Liver (tissue), 9 donors: ENCODE results near the gene VPS26B. TPM values are rescaled to one million over a fixed set of nuclear protein-coding genes. Genes with fewer than 3 reads are reported as not detected.

Source experiments
- DNase-seq: peaks from one replicate; pipeline ENCODE4 v3.0.0-alpha.2; 2017; ENCODE audit warnings: low spot score
- H3K27ac ChIP-seq, 2 donors: one replicate each; pipeline ENCODE4 v1.7.0; 2013; ENCODE audit warnings: inconsistent platforms in 2 of 2, low read length in 2 of 2, control low read depth in 1 of 2, low read depth in 1 of 2, mild to moderate bottlenecking in 1 of 2
- H3K27me3 ChIP-seq, 4 donors: one replicate each; pipeline versions ENCODE4 v1.6.1 to v1.7.0; 2013; ENCODE audit warnings: low read length in 3 of 4, inconsistent platforms in 1 of 4, mild to moderate bottlenecking in 1 of 4, moderate library complexity in 1 of 4; ENCODE audit not compliant: control insufficient read depth in 4 of 4, insufficient read depth in 4 of 4
- H3K36me3 ChIP-seq, 4 donors: one replicate each; pipeline versions ENCODE4 v1.6.1 to v1.7.0; 2013; ENCODE audit warnings: low read length in 3 of 4, mild to moderate bottlenecking in 3 of 4, low read depth in 1 of 4, moderate library complexity in 1 of 4; ENCODE audit not compliant: control insufficient read depth in 4 of 4, insufficient read depth in 3 of 4
- H3K4me1 ChIP-seq, 4 donors: one replicate each; pipeline versions ENCODE4 v1.6.1 to v1.7.0; 2013; ENCODE audit warnings: low read length in 3 of 4, mild to moderate bottlenecking in 3 of 4, moderate library complexity in 1 of 4; ENCODE audit not compliant: control insufficient read depth in 4 of 4, insufficient read depth in 4 of 4
- H3K4me3 ChIP-seq, 3 donors: one replicate each; pipeline versions ENCODE4 v1.6.1 to v1.7.0; 2013; ENCODE audit warnings: low read length in 3 of 3, control low read depth in 1 of 3, low read depth in 1 of 3, mild to moderate bottlenecking in 1 of 3
- H3K9ac ChIP-seq, 2 donors: one replicate each; pipeline ENCODE4 v1.7.0; 2013; ENCODE audit warnings: low read length in 2 of 2, mild to moderate bottlenecking in 2 of 2, moderate library complexity in 2 of 2, control low read depth in 1 of 2, low read depth in 1 of 2
- H3K9me3 ChIP-seq, 4 donors: one replicate each; pipeline versions ENCODE4 v1.6.1 to v1.7.0; 2013; ENCODE audit warnings: low read length in 3 of 4; ENCODE audit not compliant: control insufficient read depth in 4 of 4
- EGR1 ChIP-seq, 2 donors: IDR thresholded peaks; 2 replicates each; pipeline ENCODE4 v1.6.1; 2016 to 2018; ENCODE audit warnings: antibody characterized with exemption in 2 of 2, low read depth in 2 of 2
- FOXA1 ChIP-seq: IDR thresholded peaks from 2 replicates; pipeline ENCODE4 v1.6.1; 2016; ENCODE audit warnings: antibody characterized with exemption
- FOXA2 ChIP-seq: IDR thresholded peaks from 2 replicates; pipeline ENCODE4 v1.6.1; 2016; ENCODE audit warnings: antibody characterized with exemption
- GABPA ChIP-seq, 2 donors: IDR thresholded peaks in 1 of 2; conservative IDR thresholded peaks in 1 of 2; 2 replicates each; pipeline ENCODE4 v1.6.1; 2016; ENCODE audit warnings: antibody characterized with exemption in 2 of 2, mild to moderate bottlenecking in 1 of 2, moderate library complexity in 1 of 2
- HNF4A ChIP-seq, 2 donors: conservative IDR thresholded peaks; 2 replicates each; pipeline ENCODE4 v1.6.1; 2016; ENCODE audit warnings: antibody characterized with exemption in 2 of 2, mild to moderate bottlenecking in 2 of 2
- HNF4G ChIP-seq: IDR thresholded peaks from 2 replicates; pipeline ENCODE4 v1.6.1; 2016; ENCODE audit warnings: antibody characterized with exemption
- JUND ChIP-seq, 2 donors: IDR thresholded peaks; 2 replicates each; pipeline ENCODE4 v1.6.1; 2016; ENCODE audit warnings: antibody characterized with exemption in 2 of 2
- NR2F2 ChIP-seq: IDR thresholded peaks from 2 replicates; pipeline ENCODE4 v1.6.1; 2016; ENCODE audit warnings: antibody characterized with exemption
- RXRA ChIP-seq, 2 donors: IDR thresholded peaks; 2 replicates each; pipeline ENCODE4 v1.6.1; 2017 to 2018; ENCODE audit warnings: antibody characterized with exemption in 2 of 2, mild to moderate bottlenecking in 1 of 2
- SP1 ChIP-seq: IDR thresholded peaks from 2 replicates; pipeline ENCODE4 v1.6.1; 2018; ENCODE audit warnings: antibody characterized with exemption, mild to moderate bottlenecking
- YY1 ChIP-seq: IDR thresholded peaks from 2 replicates; pipeline ENCODE4 v1.6.1; 2016; ENCODE audit warnings: antibody characterized with exemption, mild to moderate bottlenecking
- ZBTB33 ChIP-seq: IDR thresholded peaks from 2 replicates; pipeline ENCODE4 v1.6.1; 2016; ENCODE audit warnings: antibody characterized with exemption
- WGBS: extraction: QIAGEN DNeasy Blood & Tissue Kit; methylation state at CpG from one replicate; pipeline ENCODE4 v1.1.7; 2013; 5-methylcytosine and 5-hydroxymethylcytosine counted together
- polyA plus RNA-seq, 2 donors: library from polyadenylated mRNA; stranded (reverse) in 1 of 2; unstranded in 1 of 2; fragments of 200-250 nt in 1 of 2; fragments of >200 nt in 1 of 2; fragmentation: Nextera tagmentation in 1 of 2; extraction: Ambion mirVana in 1 of 2; gene quantifications; one replicate each; pipeline versions ENCODE4 v1.2.1 to v1.2.3, GENCODE V29; 2013 to 2015
- total RNA-seq, 2 donors: library from RNA; depleted of rRNA; stranded (reverse); fragments of >200 nt; gene quantifications; one replicate each; pipeline ENCODE4 v1.2.3, GENCODE V29; 2014
- TF ChIP-seq, protein P1 (sequence below): fragments of 150-350 bp; IDR thresholded peaks from 2 replicates; pipeline ENCODE4 v1.5.1; 2017; ENCODE audit warnings: improper control_type of control experiment, low read depth, low read length; ENCODE audit not compliant: missing input control
- TF ChIP-seq, protein P2 (sequence below): IDR thresholded peaks from 2 replicates; pipeline ENCODE4 v1.6.1; 2016; ENCODE audit warnings: antibody characterized with exemption, mild to moderate bottlenecking
- TF ChIP-seq, protein P3 (sequence below): IDR thresholded peaks from 2 replicates; pipeline ENCODE4 v1.6.1; 2016; ENCODE audit warnings: antibody characterized with exemption
- donor health status: healthy.
- donor health status: healthy.
- donor health status: healthy.
- donor health status: healthy.
- donor health status: healthy.

VPS26B gene
- total and polyA plus RNA-seq, 4 donors = 12.6 to 35.0 (median 20.2) TPM

DNA sequence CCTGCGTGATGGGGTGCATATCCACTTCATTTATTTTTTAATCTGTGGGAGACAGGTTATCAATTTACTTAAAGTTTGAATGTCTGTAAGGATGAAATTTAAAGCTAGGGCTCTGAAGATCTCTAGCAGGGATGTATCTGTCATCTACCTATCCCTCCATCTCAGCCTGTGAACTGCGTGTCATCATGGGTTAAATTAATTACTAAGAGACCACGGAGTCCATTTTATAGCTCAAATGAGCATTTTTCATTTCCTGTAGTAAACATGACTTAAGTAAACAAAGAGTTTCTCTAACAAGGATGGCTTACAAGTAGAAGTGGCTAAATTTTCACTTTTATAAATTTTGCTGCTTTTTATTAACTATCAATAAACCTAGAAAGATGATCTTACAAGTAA lies 48.8 kb downstream of the VPS26B start:
- Histone ChIP-seq H3K27ac (no peak overlapping the region), H3K9me3 (no peaks in the 10 kb centered on the region), H3K27me3 (peaks cover 4 to 23% (median 7%) of the 10 kb centered on the region in 4 donors), H3K9ac (no peak overlapping the region), H3K36me3 (no peaks in the 10 kb centered on the region), H3K4me1 (peaks cover 10 to 21% (median 16%) of the 10 kb centered on the region in 4 donors), H3K4me3 (no peak overlapping the region)
- WGBS = 56% methylated on average over 3 of the region's 3 CpGs
- TF ChIP-seq GABPA (IDR thresholded peaks at IDR 0.05 in 1 of 2, conservative IDR thresholded peaks at IDR 0.05 in 1 of 2) (no peak), FOXA1 (no peak), JUND (IDR thresholded peaks at IDR 0.05) (no peak), HNF4G (no peak), FOXA2 (no peak)
- TF ChIP-seq, protein P1, sequence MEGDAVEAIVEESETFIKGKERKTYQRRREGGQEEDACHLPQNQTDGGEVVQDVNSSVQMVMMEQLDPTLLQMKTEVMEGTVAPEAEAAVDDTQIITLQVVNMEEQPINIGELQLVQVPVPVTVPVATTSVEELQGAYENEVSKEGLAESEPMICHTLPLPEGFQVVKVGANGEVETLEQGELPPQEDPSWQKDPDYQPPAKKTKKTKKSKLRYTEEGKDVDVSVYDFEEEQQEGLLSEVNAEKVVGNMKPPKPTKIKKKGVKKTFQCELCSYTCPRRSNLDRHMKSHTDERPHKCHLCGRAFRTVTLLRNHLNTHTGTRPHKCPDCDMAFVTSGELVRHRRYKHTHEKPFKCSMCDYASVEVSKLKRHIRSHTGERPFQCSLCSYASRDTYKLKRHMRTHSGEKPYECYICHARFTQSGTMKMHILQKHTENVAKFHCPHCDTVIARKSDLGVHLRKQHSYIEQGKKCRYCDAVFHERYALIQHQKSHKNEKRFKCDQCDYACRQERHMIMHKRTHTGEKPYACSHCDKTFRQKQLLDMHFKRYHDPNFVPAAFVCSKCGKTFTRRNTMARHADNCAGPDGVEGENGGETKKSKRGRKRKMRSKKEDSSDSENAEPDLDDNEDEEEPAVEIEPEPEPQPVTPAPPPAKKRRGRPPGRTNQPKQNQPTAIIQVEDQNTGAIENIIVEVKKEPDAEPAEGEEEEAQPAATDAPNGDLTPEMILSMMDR = no peak
- TF ChIP-seq, protein P2, sequence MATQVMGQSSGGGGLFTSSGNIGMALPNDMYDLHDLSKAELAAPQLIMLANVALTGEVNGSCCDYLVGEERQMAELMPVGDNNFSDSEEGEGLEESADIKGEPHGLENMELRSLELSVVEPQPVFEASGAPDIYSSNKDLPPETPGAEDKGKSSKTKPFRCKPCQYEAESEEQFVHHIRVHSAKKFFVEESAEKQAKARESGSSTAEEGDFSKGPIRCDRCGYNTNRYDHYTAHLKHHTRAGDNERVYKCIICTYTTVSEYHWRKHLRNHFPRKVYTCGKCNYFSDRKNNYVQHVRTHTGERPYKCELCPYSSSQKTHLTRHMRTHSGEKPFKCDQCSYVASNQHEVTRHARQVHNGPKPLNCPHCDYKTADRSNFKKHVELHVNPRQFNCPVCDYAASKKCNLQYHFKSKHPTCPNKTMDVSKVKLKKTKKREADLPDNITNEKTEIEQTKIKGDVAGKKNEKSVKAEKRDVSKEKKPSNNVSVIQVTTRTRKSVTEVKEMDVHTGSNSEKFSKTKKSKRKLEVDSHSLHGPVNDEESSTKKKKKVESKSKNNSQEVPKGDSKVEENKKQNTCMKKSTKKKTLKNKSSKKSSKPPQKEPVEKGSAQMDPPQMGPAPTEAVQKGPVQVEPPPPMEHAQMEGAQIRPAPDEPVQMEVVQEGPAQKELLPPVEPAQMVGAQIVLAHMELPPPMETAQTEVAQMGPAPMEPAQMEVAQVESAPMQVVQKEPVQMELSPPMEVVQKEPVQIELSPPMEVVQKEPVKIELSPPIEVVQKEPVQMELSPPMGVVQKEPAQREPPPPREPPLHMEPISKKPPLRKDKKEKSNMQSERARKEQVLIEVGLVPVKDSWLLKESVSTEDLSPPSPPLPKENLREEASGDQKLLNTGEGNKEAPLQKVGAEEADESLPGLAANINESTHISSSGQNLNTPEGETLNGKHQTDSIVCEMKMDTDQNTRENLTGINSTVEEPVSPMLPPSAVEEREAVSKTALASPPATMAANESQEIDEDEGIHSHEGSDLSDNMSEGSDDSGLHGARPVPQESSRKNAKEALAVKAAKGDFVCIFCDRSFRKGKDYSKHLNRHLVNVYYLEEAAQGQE = no peak
- DNase-seq = no peak

DNA sequence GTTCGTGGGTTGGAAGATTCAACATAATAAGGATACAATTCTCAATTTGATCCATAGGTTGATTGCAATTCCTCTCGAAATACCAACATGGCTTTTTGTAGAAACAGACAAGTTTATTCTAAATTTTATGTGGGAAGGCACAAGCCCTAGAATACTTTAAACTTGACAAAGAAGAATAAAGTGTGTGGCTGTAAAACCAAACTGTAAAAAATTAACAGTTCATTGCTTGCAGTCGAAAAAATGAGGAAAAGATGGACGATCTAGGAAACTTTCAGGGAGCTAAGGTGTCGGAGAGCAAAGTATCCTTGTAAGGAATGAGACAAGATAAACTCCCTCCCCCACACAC lies 50.7 kb downstream of the VPS26B start:
- Histone ChIP-seq H3K27me3 (peaks cover 4 to 23% (median 8%) of the 10 kb centered on the region in 4 donors), H3K36me3 (no peaks in the 10 kb centered on the region), H3K4me3 (no peak overlapping the region), H3K27ac (no peak overlapping the region), H3K9me3 (no peaks in the 10 kb centered on the region), H3K9ac (no peak overlapping the region), H3K4me1 (peaks cover 10 to 21% (median 16%) of the 10 kb centered on the region in 4 donors)
- WGBS = 23% methylated on average over 5 of the region's 5 CpGs
- no peak for DNase-seq
- no peak for TF ChIP-seq NR2F2
- TF ChIP-seq HNF4A (conservative IDR thresholded peaks at IDR 0.05) = no peak

DNA sequence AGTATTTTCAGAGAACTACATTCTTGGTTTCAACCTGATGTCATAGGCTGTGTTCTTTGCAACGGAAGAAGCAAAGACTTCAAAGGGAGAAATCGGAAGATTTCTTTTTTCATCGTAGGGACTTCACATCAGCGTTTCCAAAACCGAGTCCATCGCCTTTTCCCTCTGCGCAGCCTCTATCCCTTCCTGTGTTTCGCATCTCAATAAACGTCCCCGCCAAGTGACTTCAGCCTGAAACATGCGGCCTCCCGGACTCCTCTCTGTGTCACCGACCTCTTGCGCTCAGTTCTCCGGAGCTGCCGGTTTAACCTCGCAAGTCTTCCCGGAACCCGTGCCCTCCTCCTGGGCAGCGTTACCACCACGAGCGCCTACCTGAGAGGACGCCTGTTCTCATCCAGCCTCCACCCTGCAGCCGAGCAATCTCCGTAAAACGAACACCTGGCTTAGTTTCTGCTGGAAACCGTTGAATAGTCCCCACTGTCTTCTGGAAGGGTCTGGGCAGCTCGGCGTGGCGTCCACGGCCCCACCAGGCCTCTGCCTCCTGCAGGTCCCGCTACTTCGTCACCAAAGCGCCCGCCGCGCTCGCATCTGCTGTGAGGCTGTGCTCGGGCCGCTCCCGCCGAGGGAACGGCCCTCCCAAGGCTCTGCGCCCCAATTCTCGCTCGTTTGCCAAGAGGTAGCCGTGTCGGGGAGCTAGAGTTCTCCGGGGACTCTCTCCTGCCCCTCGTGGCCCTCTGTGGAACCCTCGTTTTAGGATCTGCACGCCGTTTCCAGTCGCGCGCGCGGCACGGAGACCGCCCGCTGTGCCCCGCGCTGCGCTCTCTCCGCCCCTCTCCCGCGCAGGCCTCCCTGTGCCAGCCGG lies 51.3 kb downstream of the VPS26B start, which contains the start of gene GLB1L3:
TSS of gene GLB1L3 (plus strand) at position 846 of the 862 bp plus-strand sequence. CDS start 362 bp downstream, outside the sequence.
- H3K4me1 ChIP-seq = peaks cover 10 to 21% (median 16%) of the 10 kb centered on the region in 4 donors
- H3K9me3 ChIP-seq = no peaks in the 10 kb centered on the region
- H3K27me3 ChIP-seq = peaks cover 4 to 23% (median 8%) of the 10 kb centered on the region in 4 donors
- no peak within 1 kb of the TSS for H3K9ac ChIP-seq
- H3K36me3 ChIP-seq = no peaks in the 10 kb centered on the region
- WGBS = 4% methylated on average over 68 of the region's 68 CpGs
- peak within 1 kb of the TSS in 1 of 3 donors; percentile 31 for H3K4me3 ChIP-seq
- DNase-seq = no peak
- no peak within 1 kb of the TSS for H3K27ac ChIP-seq
- TF ChIP-seq, protein P2 = no peak
- TF ChIP-seq FOXA2 = no peak
- TF ChIP-seq, protein P3, sequence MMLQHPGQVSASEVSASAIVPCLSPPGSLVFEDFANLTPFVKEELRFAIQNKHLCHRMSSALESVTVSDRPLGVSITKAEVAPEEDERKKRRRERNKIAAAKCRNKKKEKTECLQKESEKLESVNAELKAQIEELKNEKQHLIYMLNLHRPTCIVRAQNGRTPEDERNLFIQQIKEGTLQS = no peak
- no peak for TF ChIP-seq HNF4G
- TF ChIP-seq YY1 = no peak
- no peak for TF ChIP-seq EGR1 (IDR thresholded peaks at IDR 0.05; ENCODE audit: low read depth in 2 of 2)
- TF ChIP-seq SP1 = no peak
- TF ChIP-seq FOXA1 = no peak
- no peak for TF ChIP-seq RXRA (IDR thresholded peaks at IDR 0.05)
- no peak for TF ChIP-seq ZBTB33
